Mammary microvascular endothelial cell (primary cell): ENCODE data around the gene ZKSCAN5. TPM values are rescaled to one million over a fixed set of nuclear protein-coding genes. Genes with fewer than 3 reads are reported as not detected.

Experiments used
- total RNA-seq: library from RNA; depleted of rRNA; stranded (reverse); fragments of >200 nt; gene quantifications from 2 replicates; pipeline ENCODE4 v1.2.3, GENCODE V29; 2015

ZKSCAN5 gene
- total RNA-seq: 7.5 and 8.9 TPM in 2 replicates

DNA sequence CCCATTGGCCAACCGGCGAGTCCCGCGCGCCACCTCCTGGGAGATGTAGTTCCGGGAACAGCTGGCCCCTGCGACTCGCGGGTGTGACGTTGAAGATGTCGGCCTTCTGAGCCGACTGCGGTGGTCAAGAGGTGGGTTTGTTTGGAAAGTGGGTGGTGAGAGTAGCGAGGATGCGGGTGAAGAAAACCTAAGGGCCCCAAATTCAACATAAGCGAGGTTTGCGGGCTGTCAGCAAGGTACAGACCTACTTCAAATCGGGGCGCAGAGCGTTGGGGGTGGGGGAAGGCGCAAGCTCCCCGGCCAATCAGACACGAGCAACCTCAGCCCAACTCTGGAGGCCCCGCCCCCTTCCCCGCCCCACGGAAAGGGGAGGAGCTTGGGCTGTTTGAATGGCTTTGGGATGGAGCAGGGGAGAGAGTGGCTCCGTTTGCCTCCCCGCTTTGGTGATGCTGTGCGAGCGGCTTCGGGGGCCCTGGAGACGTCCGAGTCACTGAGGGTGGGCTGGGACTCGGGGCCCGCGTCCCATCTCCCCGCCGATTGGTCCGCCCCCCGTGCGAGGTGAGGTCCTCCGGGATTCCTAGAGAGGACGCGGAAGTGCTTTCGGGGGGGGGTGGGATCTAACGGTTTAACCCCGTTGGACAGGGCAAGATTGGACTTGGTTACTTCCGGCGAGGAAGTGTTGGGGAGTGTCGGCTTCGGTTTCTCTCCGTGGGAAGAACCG lies at the start of gene ZKSCAN5:
Gene ZKSCAN5, plus strand, starts transcription at position 60 of the 721 bp plus-strand sequence. CDS start 1,383 bp downstream, outside the sequence.

DNA sequence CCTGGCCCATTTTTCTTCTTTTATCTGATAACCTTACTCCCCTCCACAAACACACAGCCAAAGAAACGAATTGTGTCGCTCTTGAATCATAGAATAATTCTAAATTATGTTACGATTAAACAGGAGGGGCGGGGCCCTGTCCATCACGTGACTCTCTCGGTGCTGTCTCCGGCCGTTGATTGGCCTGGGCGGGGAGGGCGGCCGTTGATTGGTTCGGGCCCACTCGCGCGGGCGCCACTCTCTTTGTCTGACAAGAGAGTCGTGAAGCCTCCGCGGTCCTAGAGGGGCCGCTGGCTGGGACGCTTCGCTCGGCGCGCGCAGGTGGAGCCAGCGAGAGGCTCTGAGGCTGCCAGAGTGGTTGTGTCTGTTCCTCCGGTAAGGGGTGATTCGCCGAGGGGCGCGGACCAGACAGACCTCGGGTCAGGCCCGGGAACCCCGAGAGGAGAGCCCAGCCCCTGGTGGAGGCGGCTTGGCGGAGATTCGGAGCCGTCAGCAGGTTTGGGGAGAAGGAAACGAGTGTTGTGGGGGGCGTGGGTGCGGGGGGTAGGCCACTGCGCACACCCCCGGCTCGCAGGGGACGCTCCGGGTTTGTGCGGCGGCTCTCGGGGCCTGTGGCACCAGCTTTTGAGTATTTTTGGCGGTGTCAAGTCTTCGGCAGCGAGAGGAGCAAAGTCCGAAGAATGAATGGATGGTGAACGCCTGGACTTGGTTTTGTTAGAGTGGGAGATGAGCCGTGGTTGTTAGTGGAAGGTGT lies 31.7 kb upstream of the ZKSCAN5 start, which contains the start of gene ZNF789:
Gene ZNF789, plus strand, starts transcription at position 330 of the 754 bp plus-strand sequence. CDS start 3,567 bp downstream, outside the sequence.

DNA sequence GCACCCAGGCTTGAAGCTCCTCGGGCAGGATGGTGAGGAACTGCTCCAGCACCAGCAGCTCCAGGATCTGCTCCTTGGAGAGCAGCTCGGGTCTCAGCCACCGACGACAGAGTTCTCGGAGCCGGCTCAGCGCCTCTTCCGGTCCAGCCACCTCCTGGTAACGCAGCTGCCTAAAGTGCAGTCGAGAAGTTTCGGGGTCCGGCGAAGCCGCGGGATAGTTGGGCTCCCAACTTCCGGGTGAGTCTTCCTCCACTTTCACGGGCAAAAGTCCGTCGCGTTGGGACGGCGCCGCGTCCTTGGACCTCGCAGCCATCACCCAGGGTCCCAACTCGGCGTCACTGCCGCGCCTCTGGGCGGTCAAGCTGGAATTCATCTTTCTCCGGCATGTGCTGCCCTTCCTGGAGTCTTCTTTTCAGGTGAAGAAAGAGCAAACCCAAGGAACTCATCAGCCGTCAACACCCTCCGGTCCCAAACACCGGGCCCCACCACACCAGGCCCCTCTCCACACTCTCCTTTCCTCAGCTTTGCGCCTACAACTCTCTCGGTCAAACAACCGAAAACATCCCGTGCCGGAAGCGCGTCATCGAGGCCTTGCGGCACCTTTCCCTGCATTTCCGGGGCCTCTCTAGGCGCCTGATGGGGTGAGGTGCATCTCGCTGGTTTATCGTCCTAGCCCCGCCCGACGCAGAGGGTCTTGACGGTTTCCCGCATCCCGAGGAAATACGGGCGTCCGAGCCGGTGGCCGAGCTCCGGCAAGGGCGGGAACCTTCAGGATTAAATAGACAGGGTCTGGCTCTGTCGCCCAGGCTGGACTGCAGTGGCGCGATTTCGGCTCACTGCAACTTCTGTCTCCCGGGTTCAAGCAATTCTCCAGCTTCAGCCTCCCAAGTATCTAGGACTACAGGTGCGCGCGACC lies 4.5 kb upstream of the ZKSCAN5 start, which contains the start of gene ZNF394:
Gene ZNF394, minus strand, starts transcription at position 561 of the 916 bp plus-strand sequence. Its CDS starts 188 bp downstream, at position 373.

DNA sequence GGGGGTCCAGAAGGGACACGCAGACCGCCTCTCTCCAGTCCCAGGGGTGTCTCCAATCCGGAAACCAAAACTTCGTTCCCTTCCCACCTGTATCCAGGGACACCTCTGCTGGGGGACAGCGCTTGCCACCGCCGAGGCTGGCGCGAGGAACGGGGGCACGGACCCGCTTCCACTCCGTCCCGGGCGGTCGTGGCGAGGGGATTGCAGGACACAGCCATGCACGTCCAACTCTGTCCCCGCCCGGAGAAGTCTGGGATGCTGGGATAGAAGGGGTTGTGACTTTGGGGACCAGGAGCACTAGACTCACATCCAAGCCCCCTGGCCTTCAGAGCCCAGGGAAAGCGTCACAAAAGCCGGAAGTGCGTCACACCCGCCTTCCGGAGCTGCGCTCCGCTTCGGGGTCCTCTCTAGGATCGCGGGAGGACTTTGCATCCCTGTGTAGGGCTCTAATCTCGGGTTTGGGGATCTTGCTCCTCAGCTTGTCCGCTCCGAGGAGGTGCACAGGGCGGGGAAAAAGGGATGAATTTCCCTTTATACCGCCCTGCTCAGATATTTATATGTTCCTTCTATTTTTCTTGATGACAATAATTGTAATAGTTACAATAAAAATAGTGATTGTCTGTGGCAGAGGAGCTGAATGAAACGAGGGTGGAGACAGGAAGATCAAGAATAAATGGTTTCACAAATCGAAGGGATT lies 47.5 kb downstream of the ZKSCAN5 start, which contains the start of gene FAM200A:
Gene FAM200A, minus strand, starts transcription at position 348 of the 697 bp plus-strand sequence. CDS start 3,707 bp downstream, outside the sequence.

DNA sequence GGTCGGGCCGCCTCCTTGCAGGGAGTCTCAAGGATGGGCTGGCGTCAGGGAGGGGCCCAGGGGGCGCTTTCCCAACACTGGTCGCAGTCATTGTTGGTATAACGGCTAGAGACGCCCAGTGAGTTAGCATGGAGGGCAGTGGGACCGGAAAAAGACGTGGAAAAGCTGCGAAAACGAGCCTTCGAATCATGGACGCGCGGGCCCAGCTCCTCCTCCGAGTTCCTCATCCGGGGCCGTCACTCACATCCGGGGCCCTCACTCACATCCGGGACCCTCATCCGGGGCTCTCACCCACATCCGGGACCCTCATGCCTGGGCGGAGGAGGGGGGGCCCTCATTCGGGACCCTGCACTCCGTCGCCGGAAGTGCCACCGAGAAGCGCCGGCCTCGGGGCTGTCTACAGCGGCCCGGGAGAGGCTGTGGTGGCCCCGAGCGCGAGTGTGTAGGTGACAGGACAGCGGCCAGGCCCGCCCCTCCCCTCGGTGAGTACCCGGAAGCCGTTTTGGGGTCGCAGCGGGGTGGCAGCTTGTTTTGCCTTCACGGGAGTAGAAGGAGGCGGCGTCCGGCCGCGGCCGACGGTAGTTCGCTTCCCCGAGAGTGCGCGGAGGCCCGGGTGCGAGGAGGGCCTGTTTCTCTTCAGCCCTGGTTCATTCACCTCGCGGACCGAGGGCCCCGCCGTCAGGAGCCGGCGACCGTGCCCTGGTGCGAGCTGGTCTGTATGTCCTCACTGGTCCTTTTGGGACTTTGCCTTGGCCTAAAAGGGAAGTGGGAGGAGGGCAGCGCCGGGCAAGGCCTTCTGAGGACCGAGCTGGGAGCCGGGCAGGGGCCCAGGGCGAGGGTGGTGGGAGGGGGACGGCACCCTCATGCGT lies 54.1 kb downstream of the ZKSCAN5 start, which contains the start of gene ZNF655:
Gene ZNF655, plus strand, starts transcription at position 337 of the 869 bp plus-strand sequence. CDS start 1,918 bp downstream, outside the sequence.

Other genes starting within 250 kb of the ZKSCAN5 start
- gene MYH16, start 231.8 kb upstream of the ZKSCAN5 start, total RNA-seq: 0.64 and 0.67 TPM in 2 replicates
- gene ARPC1A, start 178.8 kb upstream of the ZKSCAN5 start, total RNA-seq: 204 and 206 TPM in 2 replicates
- gene ARPC1B, start 129.9 kb upstream of the ZKSCAN5 start, total RNA-seq: 549 and 654 TPM in 2 replicates
- gene PDAP1, start 96.1 kb upstream of the ZKSCAN5 start, total RNA-seq: 138 and 147 TPM in 2 replicates
- 96.2 and 119 TPM in 2 replicates for gene BUD31, start 95.7 kb upstream of the ZKSCAN5 start, total RNA-seq
- gene PTCD1, start 65.9 kb upstream of the ZKSCAN5 start, total RNA-seq: 3.4 and 5.1 TPM in 2 replicates
- gene CPSF4, start 65.7 kb upstream of the ZKSCAN5 start, total RNA-seq: 17.6 and 20.2 TPM in 2 replicates
- 2,289 and 2,453 TPM in 2 replicates for gene ATP5MF, start 38.5 kb upstream of the ZKSCAN5 start, total RNA-seq
- gene ZNF789, start 31.8 kb upstream of the ZKSCAN5 start, total RNA-seq: 2.3 and 2.8 TPM in 2 replicates
- gene ZNF394, start 4.4 kb upstream of the ZKSCAN5 start, total RNA-seq: 22.6 and 46.6 TPM in 2 replicates
- 3.0 and 3.9 TPM in 2 replicates for gene FAM200A, start 47.5 kb downstream of the ZKSCAN5 start, total RNA-seq
- 21.4 and 22.1 TPM in 2 replicates for gene ZNF655, start 54.0 kb downstream of the ZKSCAN5 start, total RNA-seq
- 0.15 TPM in 1 of 2 replicates, not detected in the other for gene TMEM225B, start 93.6 kb downstream of the ZKSCAN5 start, total RNA-seq
- gene ZSCAN25, start 112.3 kb downstream of the ZKSCAN5 start, total RNA-seq: 6.7 and 16.0 TPM in 2 replicates
- gene CYP3A5, start 175.3 kb downstream of the ZKSCAN5 start, total RNA-seq: not detected in 2 replicates
- gene CYP3A7, start 230.5 kb downstream of the ZKSCAN5 start, total RNA-seq: not detected in 2 replicates